Measurements from ENCODE around the gene SIX5.

SIX5 gene

DNA sequence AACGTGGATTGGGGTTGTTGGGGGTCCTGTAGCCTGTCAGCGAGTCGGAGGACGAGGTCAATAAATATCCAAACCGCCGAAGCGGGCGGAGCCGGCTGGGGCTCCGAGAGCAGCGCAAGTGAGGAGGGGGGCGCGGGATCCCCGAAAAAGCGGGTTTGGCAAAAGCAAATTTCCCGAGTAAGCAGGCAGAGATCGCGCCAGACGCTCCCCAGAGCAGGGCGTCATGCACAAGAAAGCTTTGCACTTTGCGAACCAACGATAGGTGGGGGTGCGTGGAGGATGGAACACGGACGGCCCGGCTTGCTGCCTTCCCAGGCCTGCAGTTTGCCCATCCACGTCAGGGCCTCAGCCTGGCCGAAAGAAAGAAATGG is 754 bp upstream of the SIX5 start:
- Histone ChIP-seq H3K79me2 (ENCODE audit: insufficient read depth, low read depth) (no peaks in the 10 kb centered on the region), H2AFZ (ENCODE audit: low read depth) (peak overlapping the region; percentile 43; the same call in 1 of the 2 replicates), H4K20me1 (ENCODE audit: insufficient read depth) (no peaks in the 10 kb centered on the region), H3K4me3 (IDR thresholded peaks at IDR 0.05; ENCODE audit: insufficient read depth, low read depth, low read length) (no peak overlapping the region), H3K4me1 (ENCODE audit: low read depth, poor library complexity, severe bottlenecking) (peaks cover 17% of the 10 kb centered on the region), H3K27ac (peak overlapping the region; percentile 45; the same call in 1 of the 2 replicates), H3K4me2 (peak overlapping the region; percentile 98), H3K36me3 (ENCODE audit: insufficient read depth) (no peaks in the 10 kb centered on the region), H3K9ac (peak overlapping the region; percentile 16; the same call in 1 of the 2 replicates), H3K27me3 (ENCODE audit: insufficient read depth, low read depth) (peaks cover 6% of the 10 kb centered on the region)
- no peak for TF ChIP-seq CTCF (conservative IDR thresholded peaks at IDR 0.05; ENCODE audit: low read depth, low read length)

DNA sequence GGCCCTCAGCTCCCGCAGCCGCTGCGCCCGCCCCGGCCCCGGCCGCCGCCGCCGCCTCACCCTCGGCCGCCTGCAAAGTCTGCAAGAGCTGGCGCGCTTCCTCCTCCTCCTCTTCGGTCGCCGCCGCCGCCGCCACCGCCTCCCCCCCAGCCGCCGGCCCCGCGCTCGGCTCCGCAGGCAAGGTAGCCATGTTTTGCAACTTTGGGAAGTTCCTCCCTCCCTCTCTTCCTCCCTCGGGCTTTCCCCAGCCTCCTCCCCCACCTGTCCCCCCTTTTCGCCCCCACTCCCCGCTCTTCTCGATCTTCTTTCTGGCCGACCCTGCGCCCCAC is 433 bp downstream of the SIX5 start:
- Histone ChIP-seq H3K4me1 (ENCODE audit: low read depth, poor library complexity, severe bottlenecking) (peaks cover 17% of the 10 kb centered on the region), H3K9ac (peak overlapping the region; percentile 66; the same call in 1 of the 2 replicates)

GRCh38 chr19:45767881-45768654 is 984 bp downstream of the SIX5 start:
- H3K27ac ChIP-seq = peak overlapping the region; percentile 53
- H3K4me1 ChIP-seq (ENCODE audit: low read depth, poor library complexity, severe bottlenecking) = peaks cover 17% of the 10 kb centered on the region
- H4K20me1 ChIP-seq (ENCODE audit: insufficient read depth) = no peaks in the 10 kb centered on the region
- H3K4me3 ChIP-seq (IDR thresholded peaks at IDR 0.05; ENCODE audit: insufficient read depth, low read depth, low read length) = no peak overlapping the region
- H2AFZ ChIP-seq (ENCODE audit: low read depth) = peak overlapping the region; percentile 68
- no peak for TF ChIP-seq CTCF (conservative IDR thresholded peaks at IDR 0.05; ENCODE audit: low read depth, low read length)
- H3K36me3 ChIP-seq (ENCODE audit: insufficient read depth) = no peaks in the 10 kb centered on the region
- peaks cover 11% of the 10 kb centered on the region for H3K27me3 ChIP-seq (ENCODE audit: insufficient read depth, low read depth)
- no peaks in the 10 kb centered on the region for H3K79me2 ChIP-seq (ENCODE audit: insufficient read depth, low read depth)
- peak overlapping the region; percentile 66; the same call in 1 of the 2 replicates for H3K9ac ChIP-seq
- H3K4me2 ChIP-seq = peak overlapping the region; percentile 94

More for the DNA sequence above, 433 bp downstream of the SIX5 start:
- Histone ChIP-seq H3K27me3 (ENCODE audit: insufficient read depth, low read depth) (peaks cover 7% of the 10 kb centered on the region), H3K4me2 (peak overlapping the region; percentile 94), H3K4me3 (IDR thresholded peaks at IDR 0.05; ENCODE audit: insufficient read depth, low read depth, low read length) (no peak overlapping the region), H4K20me1 (ENCODE audit: insufficient read depth) (no peaks in the 10 kb centered on the region), H2AFZ (ENCODE audit: low read depth) (peak overlapping the region; percentile 68), H3K79me2 (ENCODE audit: insufficient read depth, low read depth) (no peaks in the 10 kb centered on the region), H3K36me3 (ENCODE audit: insufficient read depth) (no peaks in the 10 kb centered on the region), H3K27ac (peak overlapping the region; percentile 53)
- no peak for TF ChIP-seq CTCF (conservative IDR thresholded peaks at IDR 0.05; ENCODE audit: low read depth, low read length)

DNA sequence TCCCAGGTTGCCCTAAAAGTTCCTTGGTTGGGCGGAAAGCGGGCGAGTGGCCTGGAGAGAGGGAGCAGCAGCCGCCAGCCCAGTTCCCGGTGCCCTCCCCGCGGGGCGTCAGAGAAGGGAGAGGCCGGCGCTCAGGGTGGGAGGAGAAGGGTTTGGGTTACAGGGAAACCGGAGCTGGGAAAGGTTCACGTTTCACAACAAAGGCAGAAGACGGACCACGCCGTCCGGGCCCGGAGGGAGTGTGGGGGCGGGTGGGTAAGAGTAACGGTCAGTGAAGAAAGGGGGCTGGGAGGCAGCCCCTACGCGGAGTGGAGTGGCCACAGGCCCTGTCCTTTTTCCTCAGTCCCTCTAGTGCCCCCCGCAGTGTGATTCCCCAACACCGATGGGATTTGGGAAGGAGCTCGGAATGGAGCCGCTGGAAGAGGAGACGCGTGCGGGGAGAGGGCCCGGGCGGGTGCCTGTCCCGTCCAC is 1.6 kb downstream of the SIX5 start:
- TF ChIP-seq CTCF (conservative IDR thresholded peaks at IDR 0.05; ENCODE audit: low read depth, low read length) = no peak
- peaks cover 11% of the 10 kb centered on the region for H3K27me3 ChIP-seq (ENCODE audit: insufficient read depth, low read depth)
- H3K4me2 ChIP-seq = peak overlapping the region; percentile 94
- peak overlapping the region; percentile 68 for H2AFZ ChIP-seq (ENCODE audit: low read depth)
- H4K20me1 ChIP-seq (ENCODE audit: insufficient read depth) = no peaks in the 10 kb centered on the region
- H3K9ac ChIP-seq = peak overlapping the region; percentile 66; the same call in 1 of the 2 replicates
- H3K4me1 ChIP-seq (ENCODE audit: low read depth, poor library complexity, severe bottlenecking) = peaks cover 17% of the 10 kb centered on the region
- H3K79me2 ChIP-seq (ENCODE audit: insufficient read depth, low read depth) = no peaks in the 10 kb centered on the region
- no peaks in the 10 kb centered on the region for H3K36me3 ChIP-seq (ENCODE audit: insufficient read depth)
- H3K4me3 ChIP-seq (IDR thresholded peaks at IDR 0.05; ENCODE audit: insufficient read depth, low read depth, low read length) = no peak overlapping the region
- no peak overlapping the region for H3K27ac ChIP-seq

All from KMS-11 (cell line).